HFF-Myc (cell line): ENCODE measurements around the gene RNF2.

Experiments used
- DNase-seq: peaks from one replicate; pipeline ENCODE4 v3.0.0-alpha.2; 2011; ENCODE audit warnings: low read depth; ENCODE audit errors: extremely low read depth
- H3K4me3 ChIP-seq: replicated peaks from 2 replicates; pipeline ENCODE4 v1.5.1; 2011; ENCODE audit warnings: low read depth, mild to moderate bottlenecking, control low read depth, low read length
- CTCF ChIP-seq: IDR thresholded peaks from 2 replicates; pipeline ENCODE4 v1.5.1; 2012; ENCODE audit warnings: mild to moderate bottlenecking, low read depth, low read length, control low read depth; ENCODE audit errors: missing control alignments

The RNF2 gene

GRCh38 chr1:185069202-185069772 lies 23.9 kb downstream of the RNF2 start:
- no peak for TF ChIP-seq CTCF
- DNase-seq = no peak
- no peak overlapping the region for H3K4me3 ChIP-seq

- DNase-seq = no peak
- no peak overlapping the region for H3K4me3 ChIP-seq
- TF ChIP-seq CTCF = no peak
Measured at GRCh38 chr1:185070051-185070450, 24.7 kb downstream of the RNF2 start.

- no peak overlapping the region for H3K4me3 ChIP-seq
- no peak for TF ChIP-seq CTCF
- no peak for DNase-seq
Measured at GRCh38 chr1:185073725-185074124, 28.4 kb downstream of the RNF2 start.

GRCh38 chr1:185074307-185074706 lies 28.9 kb downstream of the RNF2 start:
- no peak overlapping the region for H3K4me3 ChIP-seq
- no peak for DNase-seq
- TF ChIP-seq CTCF = no peak

- H3K4me3 ChIP-seq = no peak overlapping the region
- DNase-seq = no peak
- no peak for TF ChIP-seq CTCF
Measured at GRCh38 chr1:185075476-185075875, 30.1 kb downstream of the RNF2 start.

- TF ChIP-seq CTCF = no peak
- no peak for DNase-seq
- no peak overlapping the region for H3K4me3 ChIP-seq
Measured at GRCh38 chr1:185077374-185077773, 32.0 kb downstream of the RNF2 start.

- no peak for TF ChIP-seq CTCF
- no peak overlapping the region for H3K4me3 ChIP-seq
- DNase-seq = no peak
Measured at GRCh38 chr1:185080422-185080821, 35.1 kb downstream of the RNF2 start.
